ENCODE measurements around the gene FRMPD4.

Gene FRMPD4

DNA sequence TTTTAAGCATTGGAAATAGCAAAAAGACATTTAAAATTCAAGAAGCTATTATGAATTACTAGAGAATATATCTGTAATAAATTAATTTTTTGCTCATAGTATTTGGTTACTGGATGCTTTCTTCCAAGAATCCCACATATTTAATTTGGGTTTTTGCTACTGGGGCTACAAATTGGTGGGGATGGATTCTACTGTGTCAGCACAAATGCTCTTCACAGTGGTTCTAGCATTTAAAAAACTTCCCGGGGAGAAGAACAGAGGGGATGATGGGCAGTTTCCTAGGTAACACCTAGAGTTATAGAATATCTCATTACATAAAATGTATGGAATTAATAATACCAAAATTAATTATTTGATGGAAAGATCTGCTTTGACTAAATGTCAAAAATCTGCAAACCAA lies 584.0 kb downstream of the FRMPD4 start:
- no peak for TF ChIP-seq CTBP1 (IDR thresholded peaks at IDR 0.05; ENCODE audit: borderline replicate concordance)
- no peak for TF ChIP-seq FOXM1 (IDR thresholded peaks at IDR 0.05; ENCODE audit: borderline replicate concordance)
- no peak for TF ChIP-seq FOXA1 (IDR thresholded peaks at IDR 0.05)
- no peak for TF ChIP-seq ARNT (IDR thresholded peaks at IDR 0.05)
- TF ChIP-seq, protein P1, sequence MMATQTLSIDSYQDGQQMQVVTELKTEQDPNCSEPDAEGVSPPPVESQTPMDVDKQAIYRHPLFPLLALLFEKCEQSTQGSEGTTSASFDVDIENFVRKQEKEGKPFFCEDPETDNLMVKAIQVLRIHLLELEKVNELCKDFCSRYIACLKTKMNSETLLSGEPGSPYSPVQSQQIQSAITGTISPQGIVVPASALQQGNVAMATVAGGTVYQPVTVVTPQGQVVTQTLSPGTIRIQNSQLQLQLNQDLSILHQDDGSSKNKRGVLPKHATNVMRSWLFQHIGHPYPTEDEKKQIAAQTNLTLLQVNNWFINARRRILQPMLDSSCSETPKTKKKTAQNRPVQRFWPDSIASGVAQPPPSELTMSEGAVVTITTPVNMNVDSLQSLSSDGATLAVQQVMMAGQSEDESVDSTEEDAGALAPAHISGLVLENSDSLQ (IDR thresholded peaks at IDR 0.05): no peak
- no peak for TF ChIP-seq ZNF384 (IDR thresholded peaks at IDR 0.05)
- TF ChIP-seq ELF4 (IDR thresholded peaks at IDR 0.05): no peak
- no peak for TF ChIP-seq SUZ12 (IDR thresholded peaks at IDR 0.05)
- TF ChIP-seq LEF1 (IDR thresholded peaks at IDR 0.05; ENCODE audit: borderline replicate concordance): no peak
- no peak for TF ChIP-seq FOXK2 (IDR thresholded peaks at IDR 0.05)
- no peak for TF ChIP-seq BHLHE40 (IDR thresholded peaks at IDR 0.05; ENCODE audit: borderline replicate concordance)
- TF ChIP-seq SP1 (IDR thresholded peaks at IDR 0.05): no peak
- no peak for TF ChIP-seq NFRKB (IDR thresholded peaks at IDR 0.05)
- no peak for TF ChIP-seq TARDBP (IDR thresholded peaks at IDR 0.05)
- CTCF ChIA-PET: no interaction called here

DNA sequence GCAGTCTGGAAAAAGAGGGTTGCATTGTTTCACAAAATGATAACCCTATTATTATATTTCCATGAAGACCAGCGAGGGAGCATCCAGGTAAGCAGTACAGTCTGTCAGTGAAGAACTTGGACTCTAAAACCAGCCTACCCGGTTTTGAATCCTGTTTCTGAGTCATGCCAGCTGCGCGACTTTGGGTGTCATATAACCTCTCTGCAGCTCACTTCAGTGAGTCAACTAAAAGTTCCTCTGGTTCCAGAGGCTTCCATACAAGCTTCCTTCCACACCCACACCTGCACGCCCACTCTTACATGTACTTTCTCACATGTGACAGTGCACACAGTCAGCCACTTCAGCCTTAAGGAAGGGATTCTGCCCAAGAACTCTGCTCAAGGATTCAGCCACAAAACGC lies 603.1 kb downstream of the FRMPD4 start:
- DNase-seq (ENCODE audit: extremely low spot score): no peak
- ChIA-PET POLR2A (no interaction called here), CTCF (no interaction called here)
- TF ChIP-seq FOXA1 (IDR thresholded peaks at IDR 0.05) (no peak), NFRKB (IDR thresholded peaks at IDR 0.05) (no peak), TARDBP (IDR thresholded peaks at IDR 0.05) (no peak), HDGF (IDR thresholded peaks at IDR 0.05; ENCODE audit: borderline replicate concordance) (no peak), BHLHE40 (IDR thresholded peaks at IDR 0.05; ENCODE audit: borderline replicate concordance) (no peak), SP1 (IDR thresholded peaks at IDR 0.05) (no peak), ARNT (IDR thresholded peaks at IDR 0.05) (no peak), FOXK2 (IDR thresholded peaks at IDR 0.05) (no peak)
- TF ChIP-seq, protein P1 (IDR thresholded peaks at IDR 0.05): no peak

More for the DNA sequence above, 584.0 kb downstream of the FRMPD4 start:
- POLR2A ChIA-PET: no interaction called here
- DNase-seq (ENCODE audit: extremely low spot score): no peak

DNA sequence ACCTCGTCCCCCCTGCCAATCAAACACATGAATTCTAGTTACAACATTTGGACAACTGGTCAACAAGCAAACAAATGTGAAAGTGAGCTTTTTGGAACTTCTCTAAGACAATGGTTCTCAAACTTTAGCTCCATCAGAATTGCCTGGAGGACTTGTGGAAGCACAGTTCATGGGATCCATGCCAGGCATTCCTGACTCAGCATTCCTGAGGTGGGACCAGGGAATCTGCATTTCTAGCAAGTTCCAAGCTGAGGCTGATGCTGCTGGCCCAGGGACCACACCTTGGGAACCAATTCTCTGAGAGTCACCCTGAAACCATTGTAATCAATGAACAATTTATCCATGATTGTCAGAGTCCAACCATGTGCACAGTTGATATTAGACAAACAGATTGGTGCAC lies 609.2 kb downstream of the FRMPD4 start:
- TF ChIP-seq ELF4 (IDR thresholded peaks at IDR 0.05): no peak
- TF ChIP-seq, protein P1 (IDR thresholded peaks at IDR 0.05): no peak
- TF ChIP-seq TARDBP (IDR thresholded peaks at IDR 0.05): no peak
- TF ChIP-seq FOXK2 (IDR thresholded peaks at IDR 0.05): no peak
- no peak for TF ChIP-seq SUZ12 (IDR thresholded peaks at IDR 0.05)
- TF ChIP-seq FOXM1 (IDR thresholded peaks at IDR 0.05; ENCODE audit: borderline replicate concordance): no peak
- TF ChIP-seq ZNF384 (IDR thresholded peaks at IDR 0.05): no peak
- TF ChIP-seq BHLHE40 (IDR thresholded peaks at IDR 0.05; ENCODE audit: borderline replicate concordance): no peak
- TF ChIP-seq FOXA1 (IDR thresholded peaks at IDR 0.05): no peak
- TF ChIP-seq L3MBTL2 (conservative IDR thresholded peaks at IDR 0.05): no peak
- TF ChIP-seq ARNT (IDR thresholded peaks at IDR 0.05): no peak
- no peak for TF ChIP-seq NFRKB (IDR thresholded peaks at IDR 0.05)
- no peak for TF ChIP-seq SP1 (IDR thresholded peaks at IDR 0.05)
- TF ChIP-seq CTBP1 (IDR thresholded peaks at IDR 0.05; ENCODE audit: borderline replicate concordance): no peak
- TF ChIP-seq LEF1 (IDR thresholded peaks at IDR 0.05; ENCODE audit: borderline replicate concordance): no peak
- no peak for TF ChIP-seq HDGF (IDR thresholded peaks at IDR 0.05; ENCODE audit: borderline replicate concordance)
- no peak for DNase-seq (ENCODE audit: extremely low spot score)
- CTCF ChIA-PET: no interaction called here
- POLR2A ChIA-PET: no interaction called here

DNA sequence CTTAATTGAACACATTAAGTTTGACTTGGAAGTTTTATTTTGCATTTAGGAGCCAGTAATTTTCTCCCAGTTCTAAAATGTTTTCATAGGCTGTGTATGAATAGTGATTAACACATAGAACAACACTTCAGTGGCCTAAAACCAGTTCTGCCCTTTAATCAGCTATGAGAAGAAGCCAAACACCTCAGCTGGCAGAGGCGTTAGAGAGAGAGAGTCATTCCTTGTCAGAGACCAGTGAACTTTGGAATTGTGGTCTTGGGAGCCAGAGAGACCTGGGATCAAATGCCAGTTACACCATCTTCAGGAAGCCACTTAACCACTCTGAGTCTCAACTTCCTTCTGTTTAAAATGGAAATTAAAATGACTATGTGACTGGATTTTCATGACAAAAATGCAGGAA lies 613.6 kb downstream of the FRMPD4 start:
- TF ChIP-seq, protein P1 (IDR thresholded peaks at IDR 0.05): no peak
- TF ChIP-seq SUZ12 (IDR thresholded peaks at IDR 0.05) (no peak), L3MBTL2 (conservative IDR thresholded peaks at IDR 0.05) (no peak), FOXK2 (IDR thresholded peaks at IDR 0.05) (no peak), CTBP1 (IDR thresholded peaks at IDR 0.05; ENCODE audit: borderline replicate concordance) (no peak)
- CTCF ChIA-PET: no interaction called here

DNA sequence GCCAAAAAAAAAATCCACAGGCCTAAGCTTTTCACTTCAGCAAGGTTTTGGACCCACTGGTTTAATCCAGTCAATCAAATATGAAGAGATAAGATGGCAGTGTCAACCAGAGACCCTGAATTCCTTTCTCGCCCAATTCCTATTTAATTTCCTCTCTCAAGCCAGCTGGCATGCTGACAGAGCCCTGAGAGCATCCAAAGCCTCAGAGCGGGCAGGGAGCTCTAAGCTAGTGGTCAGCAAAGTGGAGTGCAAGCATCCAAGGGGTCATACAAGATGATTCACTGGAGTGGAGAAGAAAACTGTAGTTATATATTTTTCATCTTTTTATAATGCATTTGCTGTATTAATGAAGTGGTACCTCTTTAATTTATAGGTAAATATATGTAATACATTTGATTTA lies 615.1 kb downstream of the FRMPD4 start:
- TF ChIP-seq FOXA1 (IDR thresholded peaks at IDR 0.05) (no peak), HDGF (IDR thresholded peaks at IDR 0.05; ENCODE audit: borderline replicate concordance) (no peak), NFRKB (IDR thresholded peaks at IDR 0.05) (no peak), LEF1 (IDR thresholded peaks at IDR 0.05; ENCODE audit: borderline replicate concordance) (no peak), TARDBP (IDR thresholded peaks at IDR 0.05) (no peak), SUZ12 (IDR thresholded peaks at IDR 0.05) (no peak)
- no peak for DNase-seq (ENCODE audit: extremely low spot score)
- CTCF ChIA-PET: interaction anchor here (1.2 kb wide), 1 partner anchor 17 kb away, joined by 3 read pairs; no protein-coding TSS in a partner anchor
- POLR2A ChIA-PET: no interaction called here

More for the DNA sequence above, 613.6 kb downstream of the FRMPD4 start:
- no peak for DNase-seq (ENCODE audit: extremely low spot score)
- POLR2A ChIA-PET: no interaction called here

DNA sequence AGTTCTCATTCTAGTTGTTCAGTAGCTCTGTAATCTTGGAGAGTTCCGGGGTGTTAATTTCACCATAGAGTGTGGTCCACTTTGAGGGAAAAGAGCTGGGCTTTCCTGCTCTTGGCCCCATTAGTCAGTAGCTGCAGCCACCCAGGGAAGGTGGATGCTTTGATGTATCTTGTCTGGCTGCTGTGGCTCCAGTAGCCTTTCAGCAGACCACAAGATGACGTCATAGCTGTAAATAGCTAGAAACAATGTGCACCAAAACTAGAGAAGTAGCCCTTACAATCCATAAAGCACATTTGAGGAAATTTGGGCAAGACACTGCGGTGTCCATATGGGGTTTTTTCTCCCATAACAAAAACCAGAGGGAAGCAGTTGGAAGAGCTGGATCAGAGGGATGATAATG lies 620.0 kb downstream of the FRMPD4 start:
- no peak for TF ChIP-seq ELF4 (IDR thresholded peaks at IDR 0.05)
- TF ChIP-seq FOXM1 (IDR thresholded peaks at IDR 0.05; ENCODE audit: borderline replicate concordance): no peak
- no peak for TF ChIP-seq SP1 (IDR thresholded peaks at IDR 0.05)
- TF ChIP-seq ARNT (IDR thresholded peaks at IDR 0.05): no peak
- TF ChIP-seq FOXK2 (IDR thresholded peaks at IDR 0.05): no peak
- TF ChIP-seq BHLHE40 (IDR thresholded peaks at IDR 0.05; ENCODE audit: borderline replicate concordance): no peak
- TF ChIP-seq SUZ12 (IDR thresholded peaks at IDR 0.05): no peak
- TF ChIP-seq FOXA1 (IDR thresholded peaks at IDR 0.05): no peak
- no peak for TF ChIP-seq TARDBP (IDR thresholded peaks at IDR 0.05)
- no peak for TF ChIP-seq L3MBTL2 (conservative IDR thresholded peaks at IDR 0.05)
- TF ChIP-seq HDGF (IDR thresholded peaks at IDR 0.05; ENCODE audit: borderline replicate concordance): no peak
- CTCF ChIA-PET: interaction anchor here (1.3 kb wide), 1 partner anchor 14 kb away, joined by 3 read pairs; no protein-coding TSS in a partner anchor
- POLR2A ChIA-PET: no interaction called here

More for the DNA sequence above, 620.0 kb downstream of the FRMPD4 start:
- no peak for DNase-seq (ENCODE audit: extremely low spot score)

All from HEK293T (cell line).